B cell (primary cell): ENCODE data around the gene S100A1. TPM values are rescaled to one million over a fixed set of nuclear protein-coding genes. Genes with fewer than 3 reads are reported as not detected.
"Not testable (repeated sequence)": the region's sequence is repeated elsewhere in the genome, so short reads cannot be mapped to it uniquely, and the experiment has no call there.

Source experiments
- ATAC-seq: fragments of 200-7000 bp; cut with Tn5 transposase; one replicate; pipeline ENCODE4 v1.10.0; 2021; ENCODE audit warnings: low read depth, mild to moderate bottlenecking, moderate number of reproducible peaks, moderate library complexity
- CTCF ChIA-PET: fragments of 350-600 bp; sonication (Branson Sonifier 250); formaldehyde crosslinking; loops from one replicate; lab custom pipeline; 2021; ENCODE audit warnings: antibody characterized with exemption, inconsistent platforms; lab: Charles Lee
- POLR2A ChIA-PET: fragments of 350-600 bp; sonication (Branson Sonifier 250); formaldehyde crosslinking; loops from one replicate; lab custom pipeline; 2021; ENCODE audit warnings: antibody characterized with exemption; lab: Charles Lee
- DNase-seq: peaks from one replicate; pipeline ENCODE4 v3.0.0; 2013
- H2AFZ ChIP-seq: 2 replicates; pipeline ENCODE4 v1.6.1; 2012; ENCODE audit warnings: mild to moderate bottlenecking, low read depth, low read length; ENCODE audit not compliant: insufficient read depth, poor library complexity, severe bottlenecking
- H3K27ac ChIP-seq, 2 donors: 1 replicate in 1 of 2; 2 replicates in 1 of 2; pipeline ENCODE4 v1.5.1; 2012 to 2013; ENCODE audit warnings: low read length in 2 of 2, mild to moderate bottlenecking in 2 of 2, moderate library complexity in 1 of 2
- H3K27me3 ChIP-seq, 4 experiments: fragments of 200-600 bp in 1 of 4; sonication (generic) in 1 of 4; replicated peaks in 1 of 4; 1 replicate in 2 of 4; 2 replicates in 2 of 4; pipeline versions ENCODE4 v1.6.1 to v1.7.0; 2013 to 2016; ENCODE audit warnings: low read length in 3 of 4, mild to moderate bottlenecking in 2 of 4, mixed read lengths in 1 of 4, moderate library complexity in 1 of 4; ENCODE audit not compliant: insufficient read depth in 4 of 4, control insufficient read depth in 3 of 4; ENCODE audit errors: control extremely low read depth in 1 of 4
- H3K36me3 ChIP-seq, 2 experiments: replicated peaks in 1 of 2; 1 replicate in 1 of 2; 2 replicates in 1 of 2; pipeline versions ENCODE4 v1.6.1 to v1.7.1; 2013; ENCODE audit warnings: low read length in 1 of 2; ENCODE audit not compliant: insufficient read depth in 2 of 2, control insufficient read depth in 1 of 2; ENCODE audit errors: control extremely low read depth in 1 of 2, extremely low read depth in 1 of 2
- H3K4me1 ChIP-seq, 2 donors: fragments of 200-600 bp in 1 of 2; sonication (generic) in 1 of 2; 1 replicate in 1 of 2; 2 replicates in 1 of 2; pipeline versions ENCODE4 v1.5.1 to v1.6.1; 2013 to 2017; ENCODE audit warnings: low read length in 2 of 2; ENCODE audit not compliant: control insufficient read depth in 2 of 2, insufficient read depth in 2 of 2
- H3K4me2 ChIP-seq: replicated peaks from 2 replicates; pipeline ENCODE3; 2012; ENCODE audit warnings: mild to moderate bottlenecking, low read depth, low read length; ENCODE audit not compliant: poor library complexity, severe bottlenecking
- H3K4me3 ChIP-seq, 5 experiments: fragments of 200-600 bp in 1 of 5; sonication (generic) in 1 of 5; 1 replicate in 3 of 5; 2 replicates in 2 of 5; pipeline versions ENCODE4 v1.5.1 to v1.7.0; 2011 to 2016; ENCODE audit warnings: low read length in 4 of 5, mild to moderate bottlenecking in 4 of 5, low read depth in 2 of 5, control low read depth in 1 of 5, moderate library complexity in 1 of 5; ENCODE audit not compliant: insufficient read depth in 1 of 5; ENCODE audit errors: control extremely low read depth in 1 of 5, extremely low read depth in 1 of 5
- H3K79me2 ChIP-seq: fragments of 200-600 bp; sonication (generic); one replicate; pipeline ENCODE4 v1.6.0; 2016; ENCODE audit warnings: low read length; ENCODE audit not compliant: control insufficient read depth, insufficient read depth
- H3K9ac ChIP-seq: fragments of 200-600 bp; sonication (generic); 2 replicates; pipeline ENCODE4 v1.6.1; 2017; ENCODE audit warnings: mild to moderate bottlenecking, low read length, moderate library complexity
- H3K9me3 ChIP-seq, 3 donors: one replicate each; pipeline versions ENCODE4 v1.6.1 to v1.7.1; 2013; ENCODE audit warnings: low read length in 2 of 3; ENCODE audit not compliant: control insufficient read depth in 2 of 3, insufficient read depth in 1 of 3; ENCODE audit errors: control extremely low read depth in 1 of 3
- H4K20me1 ChIP-seq: 2 replicates; pipeline ENCODE4 v1.6.0; 2012; ENCODE audit warnings: mild to moderate bottlenecking, low read length; ENCODE audit not compliant: insufficient read depth, control insufficient read depth, poor library complexity, severe bottlenecking
- H3K27ac Mint-ChIP-seq: one replicate; pipeline ENCODE4 v1.8.0; 2021; ENCODE audit warnings: mixed read lengths
- H3K27me3 Mint-ChIP-seq: one replicate; pipeline ENCODE4 v1.8.0; 2021; ENCODE audit warnings: mixed read lengths
- H3K4me1 Mint-ChIP-seq: one replicate; pipeline ENCODE4 v1.8.0; 2021; ENCODE audit warnings: mixed read lengths
- H3K4me3 Mint-ChIP-seq: one replicate; pipeline ENCODE4 v1.8.0; 2021; ENCODE audit warnings: mixed read lengths
- H3K9me3 Mint-ChIP-seq: one replicate; pipeline ENCODE4 v1.8.0; 2022; ENCODE audit warnings: mixed read lengths; ENCODE audit not compliant: insufficient read depth
- EZH2 ChIP-seq: IDR thresholded peaks from 2 replicates; pipeline ENCODE4 v1.6.1; 2012; ENCODE audit warnings: borderline replicate concordance, low read depth, mild to moderate bottlenecking, moderate library complexity, low read length; ENCODE audit not compliant: insufficient read depth, poor library complexity, severe bottlenecking
- WGBS: methylation state at CpG from one replicate; pipeline ENCODE4 v1.1.5; 2013; ENCODE audit warnings: missing lambda C conversion rate; ENCODE audit not compliant: insufficient coverage; 5-methylcytosine and 5-hydroxymethylcytosine counted together
- intact Hi-C: fragments of 100-400 bp; cut with micrococcal nuclease; formaldehyde crosslinking; loops from one replicate; pipeline ENCODE4 v1.10.0; 2022
- polyA plus RNA-seq: library from polyadenylated mRNA; depleted of rRNA; stranded (reverse); fragments of >200 nt; gene quantifications from 2 replicates; pipeline ENCODE4 v1.2.3, GENCODE V29; 2012
- total RNA-seq, 2 donors: library from RNA; stranded (reverse); fragments of 120-200 nt in 1 of 2; gene quantifications; 1 replicate in 1 of 2; 2 replicates in 1 of 2; pipeline versions ENCODE4 v1.2.3 to v1.2.4, GENCODE V29; 2013 to 2022
- TF ChIP-seq, protein P1 (sequence below): fragments of 200-600 bp; IDR thresholded peaks from one replicate; pipeline ENCODE4 v1.8.0; 2022; ENCODE audit warnings: antibody characterized with exemption, mild to moderate bottlenecking

S100A1 gene
- total and polyA plus RNA-seq, 2 donors (not counting 1 experiment from before 2014, with no cell fraction given): not detected

DNA sequence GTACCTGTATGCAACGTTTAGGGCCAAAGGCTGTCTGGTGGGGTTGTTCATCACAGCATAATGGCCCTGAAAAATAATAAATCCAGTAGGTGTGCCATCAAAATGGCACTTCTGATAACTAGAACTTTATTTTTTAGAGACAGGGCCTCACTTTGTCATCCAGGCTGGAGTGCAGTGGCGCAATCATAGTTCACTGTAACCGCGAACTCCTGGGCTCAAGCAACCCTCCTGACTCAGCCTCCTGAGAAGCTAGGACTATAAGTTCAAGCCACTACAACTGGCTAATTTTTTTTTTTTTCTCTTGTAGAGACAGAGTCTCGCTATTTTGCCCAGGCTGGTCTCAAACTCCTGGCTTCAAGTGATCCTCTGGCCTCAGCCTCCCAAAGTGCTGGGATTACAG lies 35.0 kb downstream of the S100A1 start:
- peaks cover 5 to 12% of the 10 kb centered on the region in 2 donors for H3K4me1 ChIP-seq
- DNase-seq: no peak
- no peak overlapping the region for H2AFZ ChIP-seq
- H3K27me3 ChIP-seq: no peaks in the 10 kb centered on the region
- H3K27ac ChIP-seq: no peak overlapping the region
- H3K27me3 Mint-ChIP-seq: no peaks in the 10 kb centered on the region
- intact Hi-C loops: no loop called here
- no peak overlapping the region for H3K4me2 ChIP-seq
- no peak overlapping the region for H3K4me3 Mint-ChIP-seq
- TF ChIP-seq, protein P1, sequence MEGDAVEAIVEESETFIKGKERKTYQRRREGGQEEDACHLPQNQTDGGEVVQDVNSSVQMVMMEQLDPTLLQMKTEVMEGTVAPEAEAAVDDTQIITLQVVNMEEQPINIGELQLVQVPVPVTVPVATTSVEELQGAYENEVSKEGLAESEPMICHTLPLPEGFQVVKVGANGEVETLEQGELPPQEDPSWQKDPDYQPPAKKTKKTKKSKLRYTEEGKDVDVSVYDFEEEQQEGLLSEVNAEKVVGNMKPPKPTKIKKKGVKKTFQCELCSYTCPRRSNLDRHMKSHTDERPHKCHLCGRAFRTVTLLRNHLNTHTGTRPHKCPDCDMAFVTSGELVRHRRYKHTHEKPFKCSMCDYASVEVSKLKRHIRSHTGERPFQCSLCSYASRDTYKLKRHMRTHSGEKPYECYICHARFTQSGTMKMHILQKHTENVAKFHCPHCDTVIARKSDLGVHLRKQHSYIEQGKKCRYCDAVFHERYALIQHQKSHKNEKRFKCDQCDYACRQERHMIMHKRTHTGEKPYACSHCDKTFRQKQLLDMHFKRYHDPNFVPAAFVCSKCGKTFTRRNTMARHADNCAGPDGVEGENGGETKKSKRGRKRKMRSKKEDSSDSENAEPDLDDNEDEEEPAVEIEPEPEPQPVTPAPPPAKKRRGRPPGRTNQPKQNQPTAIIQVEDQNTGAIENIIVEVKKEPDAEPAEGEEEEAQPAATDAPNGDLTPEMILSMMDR: no peak
- TF ChIP-seq EZH2: no peak
- H3K9me3 Mint-ChIP-seq: no peaks in the 10 kb centered on the region
- no peak for ATAC-seq
- H3K9me3 ChIP-seq: no peaks in the 10 kb centered on the region
- WGBS: 92% methylated on average over 5 of the region's 5 CpGs
- H3K4me3 ChIP-seq: no peak overlapping the region
- H4K20me1 ChIP-seq: no peaks in the 10 kb centered on the region
- no peak overlapping the region for H3K9ac ChIP-seq
- CTCF ChIA-PET: no interaction called here
- no peak overlapping the region for H3K27ac Mint-ChIP-seq
- H3K79me2 ChIP-seq: peaks cover 20% of the 10 kb centered on the region
- peaks cover 9 to 76% of the 10 kb centered on the region in 2 experiments for H3K36me3 ChIP-seq
- peaks cover 14% of the 10 kb centered on the region for H3K4me1 Mint-ChIP-seq
- POLR2A ChIA-PET: interaction anchor here (0.6 kb wide), 1 partner anchor 17 kb away, joined by 4 read pairs; no protein-coding TSS in a partner anchor

DNA sequence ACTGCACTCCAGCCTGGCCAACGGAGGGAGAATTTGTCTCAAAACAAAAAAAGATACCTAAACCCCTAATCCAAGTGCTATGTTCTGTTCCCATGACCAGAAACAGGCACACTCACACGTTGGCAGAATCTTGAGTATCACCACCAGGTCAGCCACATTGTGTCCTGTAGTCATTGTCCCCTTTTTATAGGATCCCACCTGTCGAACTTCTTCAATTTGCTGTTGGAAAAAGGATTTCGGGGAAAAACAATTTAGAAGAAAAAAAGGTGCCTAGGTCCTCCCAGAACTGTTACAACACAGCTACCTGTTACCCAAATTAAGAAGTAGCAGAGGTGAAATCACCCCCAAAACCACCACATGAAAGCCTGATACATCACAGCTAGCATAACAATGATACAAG lies 39.2 kb downstream of the S100A1 start:
- 100% methylated on average over 1 of the region's 4 CpGs for WGBS
- no peaks in the 10 kb centered on the region for H4K20me1 ChIP-seq
- Mint-ChIP-seq H3K4me1 (peaks cover 18% of the 10 kb centered on the region), H3K4me3 (no peak overlapping the region), H3K27ac (no peak overlapping the region), H3K9me3 (no peaks in the 10 kb centered on the region), H3K27me3 (no peaks in the 10 kb centered on the region)
- ATAC-seq (no peak), DNase-seq (no peak)
- no peaks in the 10 kb centered on the region for H3K27me3 ChIP-seq
- no peak overlapping the region for H3K27ac ChIP-seq
- H3K4me2 ChIP-seq: no peak overlapping the region
- H3K79me2 ChIP-seq: peaks cover 27% of the 10 kb centered on the region
- no peak overlapping the region for H3K9ac ChIP-seq
- peaks cover 8 to 67% of the 10 kb centered on the region in 2 experiments for H3K36me3 ChIP-seq
- CTCF ChIA-PET: interaction anchor here (0.6 to 1.2 kb wide), 2 partner anchors 99 to 123 kb away, joined by 3 read pairs; no protein-coding TSS in a partner anchor
- intact Hi-C loops: no loop called here
- H2AFZ ChIP-seq: no peak overlapping the region
- H3K9me3 ChIP-seq: no peaks in the 10 kb centered on the region
- POLR2A ChIA-PET: no interaction called here
- peaks cover 10 to 18% of the 10 kb centered on the region in 2 donors for H3K4me1 ChIP-seq
- H3K4me3 ChIP-seq: no peak overlapping the region
- TF ChIP-seq, protein P1: no peak
- TF ChIP-seq EZH2: no peak

DNA sequence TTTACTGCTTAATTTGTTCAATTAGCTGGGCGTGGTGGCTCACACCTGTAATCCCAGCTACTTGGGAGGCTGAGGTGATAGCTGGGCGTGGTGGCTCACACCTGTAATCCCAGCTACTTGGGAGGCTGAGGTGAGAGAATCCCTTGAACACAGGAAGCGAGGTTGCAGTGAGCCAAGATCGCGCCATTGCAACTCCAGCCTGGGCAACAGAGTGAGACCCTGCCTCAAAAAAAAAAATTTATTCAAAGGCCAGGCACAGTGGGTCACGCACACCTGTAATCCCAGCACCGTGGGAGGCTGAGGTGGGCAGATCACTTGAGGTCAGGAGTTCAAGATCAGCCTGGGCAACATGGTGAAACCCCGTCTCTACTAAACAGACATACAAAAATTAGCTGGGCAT lies 40.4 kb downstream of the S100A1 start:
- H3K9ac ChIP-seq, H3K4me3 ChIP-seq, H2AFZ ChIP-seq, H3K4me2 ChIP-seq, H3K9me3 ChIP-seq, CTCF ChIA-PET, H3K9me3 Mint-ChIP-seq, intact Hi-C loops, H3K27me3 ChIP-seq, H4K20me1 ChIP-seq, DNase-seq, H3K4me3 Mint-ChIP-seq, ATAC-seq, H3K27me3 Mint-ChIP-seq, H3K27ac Mint-ChIP-seq, H3K27ac ChIP-seq: not testable (repeated sequence)
- peaks cover 10 to 18% of the 10 kb centered on the region in 2 donors for H3K4me1 ChIP-seq
- H3K36me3 ChIP-seq: peaks cover 2 to 55% of the 10 kb centered on the region in 2 experiments
- POLR2A ChIA-PET: interaction anchor here (1.4 kb wide), 1 partner anchor 10 kb away, joined by 6 read pairs; the partner anchor contains the start of gene SNAPIN
- 95% methylated on average over 8 of the region's 8 CpGs for WGBS
- peaks cover 27% of the 10 kb centered on the region for H3K79me2 ChIP-seq
- H3K4me1 Mint-ChIP-seq: peaks cover 18% of the 10 kb centered on the region
